ENCODE data around the gene GPR32.
"Not testable (repeated sequence)": the region's sequence is repeated elsewhere in the genome, so short reads cannot be mapped to it uniquely, and the experiment has no call there.

GPR32 gene

GRCh38 chr19:50770164-50770563, at the start of gene GPR32:
GPR32 (plus strand) TSS chr19:50770464; CDS start chr19:50770601, 137 bp downstream.
- not testable (repeated sequence) for H3K27ac ChIP-seq

- no peak overlapping the region for H3K27ac ChIP-seq
Observed at GRCh38 chr19:50720921-50721381, 49.3 kb upstream of the GPR32 start.

GRCh38 chr19:50721441-50722137, 48.7 kb upstream of the GPR32 start:
- no peak overlapping the region for H3K27ac ChIP-seq
- TF ChIP-seq ZFX (IDR thresholded peaks at IDR 0.05; ENCODE audit: borderline replicate concordance) = no peak
- no peak for TF ChIP-seq CTCF (IDR thresholded peaks at IDR 0.05)

More at GRCh38 chr19:50720921-50721381, 49.3 kb upstream of the GPR32 start:
- TF ChIP-seq ZFX (IDR thresholded peaks at IDR 0.05; ENCODE audit: borderline replicate concordance) = no peak
- TF ChIP-seq CTCF (IDR thresholded peaks at IDR 0.05) = no peak

GRCh38 chr19:50722201-50723013, 47.9 kb upstream of the GPR32 start:
- no peak overlapping the region for H3K27ac ChIP-seq
- TF ChIP-seq ZFX (IDR thresholded peaks at IDR 0.05; ENCODE audit: borderline replicate concordance) = no peak

- peak within 1 kb of the TSS; percentile 78; the same call in 1 of the 2 replicates for H3K27ac ChIP-seq
- TF ChIP-seq ZFX (IDR thresholded peaks at IDR 0.05; ENCODE audit: borderline replicate concordance) (no peak), CTCF (IDR thresholded peaks at IDR 0.05) (no peak)
Observed at GRCh38 chr19:50723069-50723468, 47.2 kb upstream of the GPR32 start, which contains the start of gene CLEC11A. CLEC11A (plus strand) TSS chr19:50723364; CDS start chr19:50723526, 162 bp downstream.

- no peak for TF ChIP-seq CTCF (IDR thresholded peaks at IDR 0.05)
- no peak for TF ChIP-seq ZFX (IDR thresholded peaks at IDR 0.05; ENCODE audit: borderline replicate concordance)
- peak overlapping the region; percentile 78 for H3K27ac ChIP-seq
Observed at GRCh38 chr19:50723735-50724521, 46.3 kb upstream of the GPR32 start.

- TF ChIP-seq ZFX (IDR thresholded peaks at IDR 0.05; ENCODE audit: borderline replicate concordance) = no peak
- TF ChIP-seq CTCF (IDR thresholded peaks at IDR 0.05) = peak; percentile 96
- peak overlapping the region; percentile 78 for H3K27ac ChIP-seq
Observed at GRCh38 chr19:50724522-50725217, 45.6 kb upstream of the GPR32 start.
